Lower leg skin (tissue), 3 donors: ENCODE data around the gene PLCG2.

Source experiments
- POLR2A ChIP-seq, 2 donors: fragments of 450-650 bp; IDR thresholded peaks; one replicate each; pipeline ENCODE4 v1.6.1; 2016 to 2017; ENCODE audit warnings: antibody characterized with exemption in 2 of 2, mild to moderate bottlenecking in 1 of 2, moderate library complexity in 1 of 2
- TF ChIP-seq, protein P1 (sequence below), 3 donors: fragments of 450-650 bp; IDR thresholded peaks; one replicate each; pipeline ENCODE4 v1.5.1; 2016; ENCODE audit warnings: antibody characterized with exemption in 3 of 3, mild to moderate bottlenecking in 3 of 3, moderate library complexity in 2 of 3

DNA sequence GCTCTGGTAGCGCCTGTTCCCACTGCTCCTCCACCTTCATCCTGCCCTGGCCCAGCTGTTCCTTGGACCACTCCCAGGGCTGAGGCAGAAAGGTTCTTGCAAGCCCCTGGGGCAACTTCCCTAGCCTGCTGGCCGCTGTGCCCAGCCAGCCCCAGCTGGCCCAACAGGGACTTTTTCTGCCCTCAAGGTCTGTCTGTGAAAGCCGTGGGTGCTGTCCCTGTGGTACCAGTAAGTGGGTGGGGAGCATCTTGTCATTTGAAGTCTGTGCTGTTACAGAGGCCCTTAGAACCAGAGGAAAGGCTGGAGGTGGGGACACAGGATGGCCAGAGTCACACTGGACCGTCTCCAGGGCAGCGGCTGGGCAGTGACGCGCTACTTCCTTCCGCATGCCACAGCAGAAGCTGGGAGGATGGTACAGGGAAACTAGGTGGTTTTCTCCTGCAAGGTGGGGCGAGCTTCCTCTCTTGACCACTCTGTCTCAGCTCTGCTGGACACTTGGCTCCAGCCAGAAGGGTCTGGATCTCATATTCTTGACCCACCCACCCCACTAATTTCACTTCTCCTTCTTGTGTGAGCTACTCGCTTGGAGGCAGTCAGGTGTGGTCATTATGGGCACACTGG, 87.8 kb downstream of the PLCG2 start:
- TF ChIP-seq, protein P1, sequence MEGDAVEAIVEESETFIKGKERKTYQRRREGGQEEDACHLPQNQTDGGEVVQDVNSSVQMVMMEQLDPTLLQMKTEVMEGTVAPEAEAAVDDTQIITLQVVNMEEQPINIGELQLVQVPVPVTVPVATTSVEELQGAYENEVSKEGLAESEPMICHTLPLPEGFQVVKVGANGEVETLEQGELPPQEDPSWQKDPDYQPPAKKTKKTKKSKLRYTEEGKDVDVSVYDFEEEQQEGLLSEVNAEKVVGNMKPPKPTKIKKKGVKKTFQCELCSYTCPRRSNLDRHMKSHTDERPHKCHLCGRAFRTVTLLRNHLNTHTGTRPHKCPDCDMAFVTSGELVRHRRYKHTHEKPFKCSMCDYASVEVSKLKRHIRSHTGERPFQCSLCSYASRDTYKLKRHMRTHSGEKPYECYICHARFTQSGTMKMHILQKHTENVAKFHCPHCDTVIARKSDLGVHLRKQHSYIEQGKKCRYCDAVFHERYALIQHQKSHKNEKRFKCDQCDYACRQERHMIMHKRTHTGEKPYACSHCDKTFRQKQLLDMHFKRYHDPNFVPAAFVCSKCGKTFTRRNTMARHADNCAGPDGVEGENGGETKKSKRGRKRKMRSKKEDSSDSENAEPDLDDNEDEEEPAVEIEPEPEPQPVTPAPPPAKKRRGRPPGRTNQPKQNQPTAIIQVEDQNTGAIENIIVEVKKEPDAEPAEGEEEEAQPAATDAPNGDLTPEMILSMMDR (IDR thresholded peaks at IDR 0.05): no peak
- TF ChIP-seq POLR2A (IDR thresholded peaks at IDR 0.05): no peak
